GM21723 (cell line): ENCODE results near the gene TMEM97.
"Not testable (repeated sequence)": the region's sequence is repeated elsewhere in the genome, so short reads cannot be mapped to it uniquely, and the experiment has no call there.

Experiments used
- ATAC-seq: cut with Tn5 transposase; IDR thresholded peaks from one replicate; pipeline ENCODE4 v1.9.1; 2021; ENCODE audit warnings: mild to moderate bottlenecking, moderate library complexity; ENCODE audit not compliant: unreplicated experiment

The TMEM97 gene

GRCh38 chr17:28335959-28336871, 17.2 kb downstream of the TMEM97 start:
- ATAC-seq: no peak

GRCh38 chr17:28338056-28338768, 19.2 kb downstream of the TMEM97 start:
- ATAC-seq: no peak

- not testable (repeated sequence) for ATAC-seq
Observed at GRCh38 chr17:28338769-28339212, 19.8 kb downstream of the TMEM97 start.

GRCh38 chr17:28339431-28339830, 20.4 kb downstream of the TMEM97 start:
- no peak for ATAC-seq

- no peak for ATAC-seq
Observed at GRCh38 chr17:28340374-28340773, 21.4 kb downstream of the TMEM97 start.

- ATAC-seq: no peak
Observed at GRCh38 chr17:28341516-28341915, 22.5 kb downstream of the TMEM97 start.

GRCh38 chr17:28342313-28342712, 23.3 kb downstream of the TMEM97 start:
- ATAC-seq: no peak

GRCh38 chr17:28343491-28343932, 24.5 kb downstream of the TMEM97 start:
- no peak for ATAC-seq

- ATAC-seq: no peak
Observed at GRCh38 chr17:28344011-28344410, 25.0 kb downstream of the TMEM97 start.

- no peak for ATAC-seq
Observed at GRCh38 chr17:28344435-28344901, 25.5 kb downstream of the TMEM97 start.

GRCh38 chr17:28345419-28346198, 26.6 kb downstream of the TMEM97 start:
- ATAC-seq: no peak

GRCh38 chr17:28346199-28346580, 27.2 kb downstream of the TMEM97 start:
- no peak for ATAC-seq

- no peak for ATAC-seq
Observed at GRCh38 chr17:28346746-28347246, 27.8 kb downstream of the TMEM97 start.

GRCh38 chr17:28347261-28347891, 28.4 kb downstream of the TMEM97 start:
- ATAC-seq: no peak

GRCh38 chr17:28348979-28349378, 30.0 kb downstream of the TMEM97 start:
- ATAC-seq: no peak

GRCh38 chr17:28350271-28350670, 31.3 kb downstream of the TMEM97 start:
- ATAC-seq: no peak

GRCh38 chr17:28357061-28357900, 38.3 kb downstream of the TMEM97 start, which contains the start of gene POLDIP2:
POLDIP2 (minus strand) TSS chr17:28357527; CDS start chr17:28357448, 79 bp downstream.
- ATAC-seq: peak; percentile 94

- ATAC-seq: no peak
Observed at GRCh38 chr17:28357901-28358197, 38.8 kb downstream of the TMEM97 start.

- no peak for ATAC-seq
Observed at GRCh38 chr17:28363186-28363585, 44.2 kb downstream of the TMEM97 start.
